ELR (cell line): ENCODE measurements around the gene GRAP.
A peak's percentile ranks its signal among the peaks of the same experiment; 100 is the strongest.
"Not testable (repeated sequence)": the region's sequence is repeated elsewhere in the genome, so short reads cannot be mapped to it uniquely, and the experiment has no call there.

Experiments
- DNase-seq: peaks from one replicate; pipeline ENCODE4 v3.0.0-alpha.2; 2015; ENCODE audit warnings: low read depth

GRAP gene

DNA sequence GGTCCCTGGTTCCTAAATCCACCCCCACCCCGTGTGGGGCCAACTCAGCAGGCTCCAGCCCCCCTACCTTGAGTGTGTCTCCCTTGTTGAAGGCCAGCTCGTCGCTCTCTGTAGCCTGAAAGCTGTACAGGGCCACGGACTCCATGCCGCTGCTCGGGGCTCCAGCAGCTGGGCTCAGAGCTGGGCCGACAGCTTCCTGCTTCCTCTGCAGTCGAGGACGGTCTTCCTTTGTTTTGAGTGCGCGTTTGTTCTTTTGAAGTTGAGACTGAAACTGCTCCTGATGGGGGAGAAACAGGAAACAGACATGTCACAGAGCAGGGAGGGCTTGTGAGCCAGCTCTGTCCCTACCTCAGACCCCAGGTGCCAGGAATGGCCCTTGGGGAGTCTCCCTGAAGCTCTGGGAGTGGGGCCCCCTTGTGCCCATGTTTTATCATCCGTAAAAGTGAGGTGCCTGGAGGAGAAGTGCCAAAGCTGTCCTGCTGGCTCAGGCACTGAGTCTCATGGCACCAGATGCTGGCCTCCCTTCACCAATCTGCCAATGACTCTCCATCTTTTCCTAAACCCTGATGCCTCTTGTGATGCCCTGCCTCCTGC is at the start of gene GRAP:
Gene GRAP (minus strand): TSS at position 176 of the 594 bp plus-strand sequence. CDS start 31 bp downstream, at position 145.
- not testable (repeated sequence) for DNase-seq

DNA sequence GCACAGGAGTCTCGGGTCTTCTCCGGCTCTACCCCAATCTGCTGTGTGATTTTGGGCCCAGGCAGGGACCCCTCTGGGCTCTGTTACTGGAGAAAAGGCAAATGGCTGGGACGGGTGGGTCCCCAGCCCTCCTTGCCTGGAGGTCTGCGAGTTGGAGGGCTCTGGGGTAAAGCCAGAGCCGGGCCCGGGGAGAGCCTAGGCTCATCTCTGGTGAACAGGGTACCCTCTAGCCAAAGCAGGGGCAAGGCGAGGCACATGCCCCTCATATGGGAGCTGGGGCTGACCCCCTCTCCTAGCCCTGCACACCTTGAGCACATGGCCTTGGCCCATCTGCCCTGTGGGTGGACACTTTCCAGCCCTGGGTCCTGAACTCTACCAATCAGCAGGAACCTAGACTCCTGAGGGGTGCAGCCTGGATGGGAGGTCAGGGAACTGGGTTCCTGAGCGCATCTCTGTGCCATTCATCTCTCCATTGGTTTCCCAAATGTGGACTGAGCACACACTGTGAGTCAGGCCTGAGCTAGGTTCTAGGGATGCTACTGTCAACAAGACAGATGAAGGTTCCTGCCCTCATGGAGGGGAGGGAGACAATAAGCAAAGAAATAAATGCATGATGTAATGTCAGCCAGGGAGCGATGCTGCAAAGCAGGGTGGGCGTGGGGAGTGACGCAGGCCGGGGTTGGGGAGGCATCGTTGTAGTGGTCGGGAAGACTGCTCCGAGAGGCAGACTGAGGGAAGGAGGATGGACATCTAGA is 47.1 kb upstream of the GRAP start:
- not testable (repeated sequence) for DNase-seq

DNA sequence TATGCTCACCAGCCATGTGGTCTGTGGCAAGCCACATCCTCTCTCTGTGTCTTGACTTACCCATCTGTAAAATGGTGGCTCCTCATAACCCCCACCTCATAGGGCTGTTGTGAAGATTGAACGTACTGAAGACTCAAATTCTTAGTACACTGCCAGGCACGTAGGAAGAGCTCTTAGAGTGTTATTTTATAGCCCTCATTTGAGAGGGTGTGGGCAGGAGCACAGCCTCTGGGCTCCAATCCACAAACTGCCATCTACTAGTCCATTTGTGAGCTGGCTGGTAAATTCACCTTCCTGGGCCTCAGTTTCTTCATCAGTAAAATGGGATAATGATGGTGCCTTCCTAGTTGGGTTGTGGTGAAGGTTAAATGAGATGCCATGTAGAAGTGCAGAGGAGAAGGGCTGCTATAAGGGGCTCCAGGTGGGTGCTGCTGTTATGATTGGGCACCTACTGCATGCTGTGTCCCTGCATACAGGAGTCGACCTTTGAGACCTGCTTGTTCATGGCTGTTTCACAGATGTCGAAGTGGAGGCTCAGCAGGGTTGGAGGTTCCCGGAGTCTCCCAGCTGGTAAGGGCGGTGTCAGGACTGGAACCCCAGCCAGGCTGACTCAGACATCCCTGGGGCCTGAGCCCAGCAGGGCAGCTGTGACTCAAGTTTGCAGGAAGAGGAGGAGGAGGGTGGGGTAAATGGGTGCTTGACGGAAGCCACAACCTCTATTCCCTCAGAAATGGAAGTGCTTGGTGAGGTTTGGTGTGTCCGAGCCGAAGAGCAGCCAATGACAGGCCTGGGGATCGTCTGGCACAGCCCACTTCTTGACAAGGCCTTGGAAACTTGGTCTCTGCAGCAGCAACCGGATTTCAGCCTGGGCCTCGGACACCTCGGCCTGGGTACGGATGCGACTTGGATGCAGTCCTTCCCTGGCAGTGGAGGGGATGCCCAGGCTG is 46.3 kb upstream of the GRAP start:
- peak; percentile 72 for DNase-seq

DNA sequence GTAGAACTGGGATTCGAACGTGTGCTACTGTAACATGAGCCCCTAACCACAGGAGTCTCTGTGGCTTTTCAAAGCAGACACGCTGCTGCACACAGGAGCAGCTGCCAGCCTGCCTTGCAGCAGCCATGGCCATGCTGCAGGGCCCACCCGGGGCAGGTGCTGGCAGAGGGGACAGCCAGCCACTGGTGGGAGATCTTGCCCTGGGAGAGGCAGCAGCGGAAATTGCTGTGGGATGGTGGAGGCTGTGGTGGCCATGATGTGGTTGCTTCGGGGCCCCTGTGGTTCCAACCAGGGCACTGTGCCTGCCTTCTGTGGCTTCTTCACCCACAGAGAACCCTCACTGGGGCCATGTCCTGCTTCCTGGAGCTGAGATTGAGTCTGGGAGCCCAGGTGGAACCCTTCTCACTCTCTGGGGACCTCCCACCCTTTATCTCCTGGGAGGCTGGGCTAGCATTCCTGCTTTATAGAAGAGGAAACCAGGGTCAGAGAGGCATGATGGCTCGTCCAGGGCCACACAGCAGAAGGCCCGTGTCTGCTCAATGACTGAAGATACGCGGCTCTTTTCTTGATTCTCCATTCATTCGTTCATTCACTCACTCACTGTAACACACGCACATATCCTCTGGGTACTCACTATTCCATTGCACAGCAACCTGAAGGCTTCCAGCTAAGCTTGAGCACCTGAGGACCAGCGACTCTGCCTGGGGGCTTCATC is 43.5 kb upstream of the GRAP start:
- DNase-seq: not testable (repeated sequence)

DNA sequence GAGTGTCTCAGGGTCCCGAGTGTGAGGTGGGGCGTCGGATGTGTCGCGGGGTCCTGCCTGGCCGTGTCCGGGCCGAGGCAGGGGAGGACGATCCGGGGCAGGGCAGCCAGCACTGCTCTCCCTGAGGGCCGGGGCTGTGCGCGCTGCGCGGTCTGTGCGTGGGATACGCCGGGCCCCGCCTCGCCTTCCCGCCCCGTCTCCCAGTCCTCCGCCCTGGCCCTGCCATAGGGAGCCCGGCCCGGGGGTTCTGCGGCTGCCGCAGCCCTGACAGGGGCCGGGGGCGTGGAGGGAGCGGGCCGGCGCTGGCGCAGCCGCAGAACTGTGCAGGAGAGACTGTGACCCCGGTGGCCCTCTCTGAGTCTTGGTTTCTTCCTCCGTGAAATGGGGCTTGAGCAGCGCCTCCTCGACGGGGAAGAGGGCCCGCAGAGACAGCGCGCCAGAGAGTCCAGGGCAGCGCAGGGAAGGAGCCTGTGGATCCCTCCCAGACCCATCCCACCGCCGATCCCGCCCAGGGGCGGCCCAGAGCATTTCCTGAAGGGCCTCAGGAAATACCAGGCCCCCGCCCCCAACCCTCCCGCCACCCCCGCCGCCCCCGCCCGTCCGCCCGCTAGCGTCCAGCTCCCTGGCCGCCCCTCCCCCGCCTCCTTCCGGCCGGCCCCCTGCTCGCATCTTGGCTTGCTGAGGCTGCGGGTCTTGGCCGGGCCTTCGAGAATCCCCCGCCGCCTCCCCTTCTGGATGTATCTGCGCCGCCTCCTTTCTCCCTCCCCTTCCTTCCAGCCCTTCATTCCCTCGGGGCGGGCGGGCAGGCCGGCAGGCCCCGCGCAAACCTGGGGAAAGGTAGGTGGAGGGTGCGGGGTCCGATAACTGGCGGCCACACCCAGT is 42.3 kb upstream of the GRAP start:
- DNase-seq: not testable (repeated sequence)

DNA sequence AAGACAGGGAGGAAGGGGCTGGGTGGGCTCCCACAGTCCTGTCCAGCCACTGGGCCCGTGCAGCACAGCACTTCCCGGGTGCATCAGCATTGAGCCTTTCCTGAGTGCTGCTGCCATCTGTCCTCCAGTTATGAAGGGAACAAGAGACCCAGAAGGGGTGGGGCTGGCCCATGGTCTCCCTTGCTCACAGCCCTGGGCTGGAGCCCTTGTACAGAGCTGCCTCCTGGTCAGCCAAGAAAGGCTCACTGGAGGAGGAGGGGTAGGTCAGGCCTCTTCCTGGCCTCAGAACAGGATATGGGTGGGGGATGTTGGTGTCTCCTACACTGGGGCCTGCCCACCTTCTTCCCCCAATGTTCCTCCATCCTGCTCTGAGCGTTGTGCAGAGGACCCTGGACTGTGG is 30.6 kb upstream of the GRAP start:
- DNase-seq: not testable (repeated sequence)

DNA sequence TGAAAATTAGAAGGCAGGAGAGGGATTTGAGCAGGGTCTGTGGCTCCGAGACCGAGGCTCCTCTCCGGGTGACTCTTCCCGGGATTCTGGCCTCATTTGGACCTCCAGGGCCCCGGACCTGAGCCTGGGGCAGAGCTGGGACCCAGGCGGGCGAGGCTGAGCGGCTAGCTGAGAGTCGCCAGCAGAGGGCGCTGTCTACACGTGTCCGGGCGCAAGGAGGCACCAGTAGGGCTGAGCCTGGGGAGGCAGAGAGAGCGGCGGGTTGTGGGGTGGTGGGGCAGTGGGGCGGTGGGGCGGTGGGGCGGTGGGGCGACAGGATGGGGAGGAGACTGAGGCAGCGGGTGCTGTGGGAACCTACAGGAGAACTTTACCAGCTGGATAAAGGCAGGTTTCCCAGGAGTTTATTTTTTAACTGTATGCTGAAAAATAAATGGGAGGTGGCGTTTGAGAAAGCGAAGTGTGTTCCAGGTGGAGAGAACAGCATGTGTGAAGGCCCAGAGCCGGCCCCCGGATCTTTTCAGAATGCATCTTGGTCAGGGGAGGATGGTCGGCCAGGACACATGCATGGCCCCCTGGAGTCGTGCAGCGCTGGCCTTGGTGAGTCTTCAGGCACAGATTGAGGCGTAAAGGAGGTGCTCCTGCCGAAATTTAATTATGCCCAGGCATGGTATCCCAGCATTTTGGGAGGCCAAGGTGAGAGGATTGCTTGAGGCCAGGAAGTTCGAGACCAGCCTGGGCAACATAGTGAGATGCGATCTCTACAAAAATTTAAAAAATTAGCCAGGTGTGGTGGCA is 29.8 kb upstream of the GRAP start:
- not testable (repeated sequence) for DNase-seq

DNA sequence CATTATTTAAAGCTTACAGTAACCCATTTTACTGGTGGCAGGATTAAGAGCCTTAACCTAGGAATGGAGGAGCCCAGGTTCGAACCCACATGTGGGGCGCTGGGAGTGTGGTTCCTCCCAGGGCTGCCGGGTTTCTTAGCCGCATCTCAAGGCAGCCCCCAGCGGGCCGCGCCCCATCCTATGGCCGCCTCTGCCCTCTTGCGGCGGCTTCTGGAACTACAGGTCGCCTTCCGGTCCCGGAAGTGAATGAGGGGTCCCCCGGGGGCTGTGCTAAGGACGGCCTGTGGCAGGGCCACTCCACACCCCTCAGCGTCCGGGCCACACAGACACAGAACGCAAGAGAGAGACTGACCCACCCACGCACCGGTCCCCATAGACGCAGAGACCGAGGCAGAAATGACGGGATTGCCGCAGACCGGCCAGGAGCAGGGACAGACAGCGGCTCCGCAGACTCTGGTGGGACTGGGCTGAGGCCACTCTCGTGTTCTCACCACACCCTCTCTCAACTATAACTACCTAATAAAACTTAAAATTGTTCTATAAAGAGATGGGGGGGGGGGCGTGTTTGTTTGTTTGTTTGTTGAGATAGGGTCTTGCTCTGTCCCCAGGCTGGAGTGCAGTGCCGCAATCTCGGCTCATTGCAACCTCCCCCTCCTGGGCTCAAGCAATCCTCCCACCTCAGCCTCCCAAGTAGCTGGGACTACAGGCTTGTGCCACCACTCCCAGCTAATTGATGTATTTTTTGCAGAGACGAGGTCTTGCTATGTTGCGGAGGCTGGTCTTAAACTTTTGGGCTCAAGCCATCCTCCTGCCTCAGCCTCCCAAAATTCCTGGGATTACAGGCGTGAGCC is 23.8 kb upstream of the GRAP start:
- not testable (repeated sequence) for DNase-seq

DNA sequence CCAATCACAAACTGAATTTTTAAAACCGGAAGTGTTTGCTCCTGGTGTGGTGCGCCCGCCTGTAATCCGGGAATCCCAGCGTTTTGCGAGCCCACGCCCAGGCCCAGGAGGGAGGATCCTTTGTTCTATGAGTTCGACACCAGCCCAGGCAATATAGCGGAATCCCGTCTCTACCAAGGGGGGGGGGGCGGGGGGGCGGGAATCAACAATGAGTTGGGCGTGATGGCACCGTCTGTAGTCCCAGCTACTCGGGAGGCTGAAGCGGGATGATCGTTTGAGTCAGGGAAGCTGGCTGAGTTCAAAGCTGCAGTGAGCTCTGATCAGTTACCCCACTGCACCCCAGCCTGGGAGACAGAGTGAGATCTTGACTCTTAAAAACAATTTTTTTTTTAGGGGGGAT is 17.6 kb upstream of the GRAP start:
- peak; percentile 13 for DNase-seq

DNA sequence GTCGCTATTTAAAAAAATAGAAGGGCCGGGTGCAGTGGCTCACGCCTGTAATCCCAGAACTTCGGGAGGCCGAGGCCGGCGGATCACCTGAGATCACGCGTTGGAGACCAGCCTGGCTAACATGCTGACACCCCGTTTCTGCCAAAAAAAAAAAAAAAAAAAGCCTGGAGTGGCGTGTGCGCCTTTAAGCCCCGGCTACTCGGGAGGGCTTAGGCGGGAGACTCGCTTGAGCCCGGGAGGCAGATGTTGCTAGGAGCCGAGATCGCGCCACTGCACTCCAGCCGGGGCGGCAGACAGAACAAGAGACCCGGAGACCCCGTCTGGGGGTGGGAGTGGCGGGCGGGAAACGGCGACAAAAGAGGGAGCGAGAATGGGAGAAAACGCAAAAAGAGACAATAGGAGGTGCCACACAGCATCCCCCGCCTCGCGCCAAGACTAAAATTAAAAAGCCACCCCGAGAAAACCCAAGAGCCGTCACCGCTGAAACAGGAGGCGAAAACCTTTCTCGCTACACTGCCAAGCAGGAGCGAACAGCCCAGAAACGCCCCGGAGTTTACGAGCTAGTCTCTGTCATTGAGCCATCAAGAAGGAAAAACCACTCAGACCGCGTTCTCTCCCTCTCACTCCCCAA is 16.7 kb upstream of the GRAP start:
- DNase-seq: not testable (repeated sequence)

DNA sequence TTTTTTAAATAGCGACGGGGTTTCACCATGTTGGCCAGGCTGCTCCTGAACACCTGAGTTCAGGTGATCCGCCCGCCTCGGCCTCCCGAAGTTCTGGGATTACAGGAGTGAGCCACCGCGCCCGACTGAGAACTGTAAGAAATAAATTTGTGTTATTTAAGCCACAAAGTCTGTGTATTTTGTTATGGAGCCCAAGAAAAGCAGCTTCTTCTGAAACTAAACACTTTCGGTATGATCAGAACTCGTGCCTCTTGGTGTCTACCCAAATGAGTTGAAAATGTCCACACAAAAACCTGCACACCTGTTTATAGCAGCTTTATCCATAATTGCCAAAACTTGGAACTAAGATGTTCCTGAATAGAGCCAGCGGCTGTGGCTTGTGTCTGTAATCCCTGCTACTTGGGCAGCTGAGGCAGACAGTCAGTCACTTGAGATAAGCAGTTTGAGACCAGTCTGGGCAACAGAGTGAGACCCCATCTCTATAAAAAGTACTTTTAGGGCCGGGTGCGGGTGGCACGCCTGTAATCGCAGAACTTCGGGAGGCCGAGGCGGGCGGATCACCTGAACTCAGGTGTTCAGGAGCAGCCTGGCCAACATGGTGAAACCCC is 16.1 kb upstream of the GRAP start:
- not testable (repeated sequence) for DNase-seq

DNA sequence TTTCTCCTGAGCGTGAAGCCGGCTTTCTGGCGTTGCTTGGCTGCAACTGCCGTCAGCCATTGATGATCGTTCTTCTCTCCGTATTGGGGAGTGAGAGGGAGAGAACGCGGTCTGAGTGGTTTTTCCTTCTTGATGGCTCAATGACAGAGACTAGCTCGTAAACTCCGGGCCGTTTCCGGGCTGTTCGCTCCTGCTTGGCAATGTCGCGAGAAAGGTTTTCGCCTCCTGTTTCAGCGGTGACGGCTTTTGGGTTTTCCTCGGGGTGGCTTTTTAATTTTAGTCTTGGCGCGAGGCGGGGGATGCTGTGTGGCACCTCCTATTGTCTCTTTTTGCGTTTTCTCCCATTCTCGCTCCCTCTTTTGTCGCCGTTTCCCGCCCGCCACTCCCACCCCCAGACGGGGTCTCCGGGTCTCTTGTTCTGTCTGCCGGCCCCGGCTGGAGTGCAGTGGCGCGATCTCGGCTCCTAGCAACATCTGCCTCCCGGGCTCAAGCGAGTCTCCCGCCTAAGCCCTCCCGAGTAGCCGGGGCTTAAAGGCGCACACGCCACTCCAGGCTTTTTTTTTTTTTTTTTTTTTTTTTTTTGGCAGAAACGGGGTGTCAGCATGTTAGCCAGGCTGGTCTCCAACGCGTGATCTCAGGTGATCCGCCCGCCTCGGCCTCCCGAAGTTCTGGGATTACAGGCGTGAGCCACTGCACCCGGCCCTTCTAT is 15.4 kb upstream of the GRAP start:
- DNase-seq: not testable (repeated sequence)

DNA sequence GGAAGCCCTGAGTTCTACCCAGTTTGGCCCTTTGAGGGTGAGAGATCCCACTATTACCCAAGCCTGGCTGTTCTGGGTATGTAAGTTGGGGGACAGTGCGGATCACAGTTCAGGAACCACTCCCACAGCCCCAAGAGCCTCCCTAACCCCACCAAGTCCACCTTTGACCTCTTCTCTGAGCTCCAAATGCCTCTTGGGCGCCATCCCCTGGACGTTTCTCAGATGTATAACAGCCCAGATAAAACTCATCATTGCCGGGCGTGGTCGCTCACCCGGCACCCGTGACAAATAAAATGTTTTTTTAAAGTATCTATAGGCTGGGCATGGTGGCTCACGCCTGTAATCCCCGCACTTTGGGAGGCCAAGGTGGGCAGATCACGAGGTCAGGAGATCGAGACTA is 8.7 kb upstream of the GRAP start:
- not testable (repeated sequence) for DNase-seq

DNA sequence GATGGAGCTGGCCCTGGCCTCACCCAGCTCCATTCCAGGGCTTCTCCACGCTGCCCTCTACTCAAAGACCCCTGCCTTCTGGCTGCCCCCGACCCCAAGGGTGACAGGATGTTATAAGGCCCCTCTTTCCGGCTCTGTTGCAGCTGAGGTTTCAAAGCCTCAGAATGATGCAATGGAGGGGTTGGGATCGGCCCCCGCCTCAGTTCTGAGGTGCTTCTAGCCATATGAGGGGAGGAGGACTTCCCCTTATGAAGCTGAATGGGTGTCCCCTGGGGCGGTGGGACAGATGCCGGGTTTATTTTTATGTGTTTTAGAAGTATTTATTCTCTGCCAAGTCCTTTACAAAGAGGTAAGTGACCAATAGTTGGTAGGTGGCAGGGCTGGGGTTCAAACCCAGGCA is 2.1 kb upstream of the GRAP start:
- DNase-seq: not testable (repeated sequence)

DNA sequence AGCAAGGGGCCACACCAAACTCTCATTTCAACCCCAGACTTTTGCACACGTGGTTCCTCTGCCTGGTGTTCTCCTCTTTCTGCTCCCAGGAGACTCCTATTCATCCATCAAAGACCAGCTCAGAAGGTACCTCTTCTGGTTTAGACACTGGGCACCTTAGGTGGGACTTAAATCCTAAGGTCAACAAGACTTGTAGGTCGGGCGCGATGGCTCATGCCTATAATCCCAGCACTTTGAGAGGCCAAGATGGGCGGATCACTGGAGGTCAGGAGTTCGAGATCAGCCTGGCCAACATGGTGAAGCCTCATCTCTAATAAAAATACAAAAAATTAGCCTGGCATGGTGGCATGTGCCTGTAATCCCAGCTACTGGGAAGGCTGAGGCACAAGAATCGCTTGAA is 753 bp upstream of the GRAP start:
- DNase-seq: not testable (repeated sequence)

DNA sequence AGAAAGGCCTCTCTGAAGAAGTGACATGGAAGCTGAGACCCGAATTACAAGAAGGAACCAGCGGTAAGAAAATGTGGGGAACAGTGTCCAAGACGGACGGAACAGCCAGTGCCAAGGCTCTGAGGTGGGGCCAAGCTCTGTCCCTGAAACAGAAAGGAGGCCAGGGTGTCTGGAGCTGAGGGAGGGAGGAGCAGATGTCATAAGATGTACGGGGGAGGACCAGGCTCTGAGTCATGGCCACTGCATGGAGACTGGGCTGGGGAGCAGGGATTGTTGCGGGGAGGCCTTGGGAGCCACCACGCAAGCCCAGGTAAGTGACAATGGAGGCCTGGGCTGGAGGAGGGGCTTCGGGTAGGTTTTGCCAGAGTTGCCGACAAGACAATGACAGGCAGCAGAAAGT is 2.1 kb downstream of the GRAP start:
- DNase-seq: not testable (repeated sequence)

DNA sequence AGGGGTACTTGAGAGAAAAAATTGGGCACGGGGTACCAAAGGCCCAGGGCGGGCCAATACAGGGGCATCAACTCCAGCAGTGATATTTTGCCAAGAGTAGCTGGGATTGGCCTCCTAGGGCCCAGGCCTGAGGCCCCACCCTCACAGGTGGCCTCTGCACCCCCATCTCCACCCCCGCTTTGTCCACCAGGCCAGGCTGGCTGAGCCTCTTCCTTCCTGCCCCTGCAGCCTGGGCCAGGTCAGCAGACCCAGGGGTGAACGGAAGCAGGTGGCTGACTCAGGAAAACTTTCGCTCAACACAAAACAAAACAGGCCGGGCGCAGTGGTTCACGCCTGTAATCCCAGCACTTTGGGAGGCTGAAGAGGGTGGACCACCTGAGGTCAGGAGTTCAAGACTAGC is 3.7 kb downstream of the GRAP start:
- not testable (repeated sequence) for DNase-seq
